ENCODE data around the gene PRPF4. TPM values are rescaled to one million over a fixed set of nuclear protein-coding genes. Genes with fewer than 3 reads are reported as not detected.
"Not testable (repeated sequence)": the region's sequence is repeated elsewhere in the genome, so short reads cannot be mapped to it uniquely, and the experiment has no call there.

Gene PRPF4
- total and polyA plus RNA-seq, 4 donors: 5.0 to 11.9 (median 10.4) TPM

GRCh38 chr9:113293285-113293878, 17.9 kb downstream of the PRPF4 start (continued):
- TF ChIP-seq MAX (IDR thresholded peaks at IDR 0.05): no peak
- no peak for TF ChIP-seq TAF1 (conservative IDR thresholded peaks at IDR 0.05)
- TF ChIP-seq GABPA (IDR thresholded peaks at IDR 0.05 in 1 of 2, conservative IDR thresholded peaks at IDR 0.05 in 1 of 2): no peak
- no peak for TF ChIP-seq HNF4G (IDR thresholded peaks at IDR 0.05)
- TF ChIP-seq FOXA2 (IDR thresholded peaks at IDR 0.05): no peak

- DNase-seq (ENCODE audit: low spot score); H3K9me3 ChIP-seq (ENCODE audit: control insufficient read depth in 4 of 4, low read length in 3 of 4); H3K4me1 ChIP-seq (ENCODE audit: control insufficient read depth in 4 of 4, insufficient read depth in 4 of 4, low read length in 3 of 4); H3K9ac ChIP-seq (ENCODE audit: low read depth in 1 of 2, low read length in 2 of 2); H3K4me3 ChIP-seq (ENCODE audit: low read depth in 1 of 3, low read length in 3 of 3); H3K27me3 ChIP-seq (ENCODE audit: control insufficient read depth in 4 of 4, insufficient read depth in 4 of 4, low read length in 3 of 4); H3K27ac ChIP-seq (ENCODE audit: low read depth in 1 of 2, low read length in 2 of 2): not testable (repeated sequence)
- H3K36me3 ChIP-seq (ENCODE audit: control insufficient read depth in 4 of 4, insufficient read depth in 3 of 4, low read depth in 1 of 4, low read length in 3 of 4): peaks cover 7 to 22% (median 18%) of the 10 kb centered on the region in 4 donors
- WGBS: 87% methylated on average over 8 of the region's 8 CpGs
These were observed 20.8 kb downstream of the PRPF4 start for GRCh38 chr9:113296247-113296646.

- Histone ChIP-seq H3K9ac (ENCODE audit: low read depth in 1 of 2, low read length in 2 of 2) (no peak overlapping the region), H3K36me3 (ENCODE audit: control insufficient read depth in 4 of 4, insufficient read depth in 3 of 4, low read depth in 1 of 4, low read length in 3 of 4) (peaks cover 5 to 15% (median 12%) of the 10 kb centered on the region in 4 donors), H3K4me1 (ENCODE audit: control insufficient read depth in 4 of 4, insufficient read depth in 4 of 4, low read length in 3 of 4) (no peaks in the 10 kb centered on the region), H3K27ac (ENCODE audit: low read depth in 1 of 2, low read length in 2 of 2) (no peak overlapping the region), H3K27me3 (ENCODE audit: control insufficient read depth in 4 of 4, insufficient read depth in 4 of 4, low read length in 3 of 4) (no peaks in the 10 kb centered on the region), H3K4me3 (ENCODE audit: low read depth in 1 of 3, low read length in 3 of 3) (no peak overlapping the region), H3K9me3 (ENCODE audit: control insufficient read depth in 4 of 4, low read length in 3 of 4) (no peaks in the 10 kb centered on the region)
- TF ChIP-seq FOXA1 (IDR thresholded peaks at IDR 0.05) (no peak), JUND (IDR thresholded peaks at IDR 0.05) (no peak), NR2F2 (IDR thresholded peaks at IDR 0.05) (no peak), HNF4A (conservative IDR thresholded peaks at IDR 0.05) (no peak), YY1 (IDR thresholded peaks at IDR 0.05) (no peak), REST (IDR thresholded peaks at IDR 0.05) (no peak), MAX (IDR thresholded peaks at IDR 0.05) (no peak), FOXA2 (IDR thresholded peaks at IDR 0.05) (no peak)
- DNase-seq (ENCODE audit: low spot score): no peak
- 77% methylated on average over 9 of the region's 9 CpGs for WGBS
These were observed 21.5 kb downstream of the PRPF4 start for GRCh38 chr9:113296796-113297558.

- Histone ChIP-seq H3K36me3 (ENCODE audit: control insufficient read depth in 4 of 4, insufficient read depth in 3 of 4, low read depth in 1 of 4, low read length in 3 of 4) (peaks cover 0 to 4% (median 3%) of the 10 kb centered on the region in 4 donors), H3K27ac (ENCODE audit: low read depth in 1 of 2, low read length in 2 of 2) (no peak overlapping the region), H3K9ac (ENCODE audit: low read depth in 1 of 2, low read length in 2 of 2) (no peak overlapping the region), H3K27me3 (ENCODE audit: control insufficient read depth in 4 of 4, insufficient read depth in 4 of 4, low read length in 3 of 4) (no peaks in the 10 kb centered on the region), H3K9me3 (ENCODE audit: control insufficient read depth in 4 of 4, low read length in 3 of 4) (no peaks in the 10 kb centered on the region), H3K4me3 (ENCODE audit: low read depth in 1 of 3, low read length in 3 of 3) (no peak overlapping the region), H3K4me1 (ENCODE audit: control insufficient read depth in 4 of 4, insufficient read depth in 4 of 4, low read length in 3 of 4) (no peaks in the 10 kb centered on the region)
- WGBS: 93% methylated on average over 8 of the region's 8 CpGs
- DNase-seq (ENCODE audit: low spot score): no peak
- TF ChIP-seq REST (IDR thresholded peaks at IDR 0.05) (no peak), CTCF (IDR thresholded peaks at IDR 0.05; ENCODE audit: low read depth, low read length, missing input control) (no peak), TAF1 (conservative IDR thresholded peaks at IDR 0.05) (no peak), EGR1 (IDR thresholded peaks at IDR 0.05; ENCODE audit: low read depth in 2 of 2) (no peak), YY1 (IDR thresholded peaks at IDR 0.05) (no peak), SP1 (IDR thresholded peaks at IDR 0.05) (no peak)
These were observed 22.9 kb downstream of the PRPF4 start for GRCh38 chr9:113298311-113298710.
